CD4-positive, alpha-beta T cell treated with Interleukin-4 for 4 hours (primary cell): ENCODE data around the gene FIBIN.
"Not testable (repeated sequence)": the region's sequence is repeated elsewhere in the genome, so short reads cannot be mapped to it uniquely, and the experiment has no call there.

Source experiments
- DNase-seq: peaks from one replicate; pipeline ENCODE4 v3.0.0-alpha.2; 2020

Gene FIBIN

DNA sequence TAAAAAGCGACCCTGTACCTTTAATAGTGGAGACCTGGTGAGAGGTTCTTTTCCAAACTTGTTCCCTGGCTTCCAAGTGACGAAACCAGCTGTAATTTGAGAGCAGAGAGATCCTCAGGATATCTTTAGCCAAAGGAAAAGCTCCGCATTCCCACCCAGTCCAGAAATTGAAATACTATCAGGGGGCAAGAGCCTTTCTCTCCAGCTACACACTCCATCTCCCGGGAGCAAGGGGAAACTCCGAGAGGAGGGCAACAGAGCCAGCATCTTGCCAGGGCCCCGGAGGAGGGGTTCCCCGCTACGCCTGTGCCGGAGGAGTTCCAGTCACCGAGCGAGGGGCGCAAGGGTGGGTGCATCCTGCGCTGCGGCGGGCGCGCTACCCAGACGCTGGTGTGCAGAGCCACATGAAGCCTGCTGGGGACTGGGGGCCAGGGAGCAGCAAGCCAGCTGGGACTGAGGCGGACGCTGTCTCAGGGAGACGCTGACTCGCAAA lies at the start of gene FIBIN:
FIBIN (plus strand) TSS at position 148 of the 493 bp plus-strand sequence. CDS start 415 bp downstream, outside the sequence.
- DNase-seq = no peak

DNA sequence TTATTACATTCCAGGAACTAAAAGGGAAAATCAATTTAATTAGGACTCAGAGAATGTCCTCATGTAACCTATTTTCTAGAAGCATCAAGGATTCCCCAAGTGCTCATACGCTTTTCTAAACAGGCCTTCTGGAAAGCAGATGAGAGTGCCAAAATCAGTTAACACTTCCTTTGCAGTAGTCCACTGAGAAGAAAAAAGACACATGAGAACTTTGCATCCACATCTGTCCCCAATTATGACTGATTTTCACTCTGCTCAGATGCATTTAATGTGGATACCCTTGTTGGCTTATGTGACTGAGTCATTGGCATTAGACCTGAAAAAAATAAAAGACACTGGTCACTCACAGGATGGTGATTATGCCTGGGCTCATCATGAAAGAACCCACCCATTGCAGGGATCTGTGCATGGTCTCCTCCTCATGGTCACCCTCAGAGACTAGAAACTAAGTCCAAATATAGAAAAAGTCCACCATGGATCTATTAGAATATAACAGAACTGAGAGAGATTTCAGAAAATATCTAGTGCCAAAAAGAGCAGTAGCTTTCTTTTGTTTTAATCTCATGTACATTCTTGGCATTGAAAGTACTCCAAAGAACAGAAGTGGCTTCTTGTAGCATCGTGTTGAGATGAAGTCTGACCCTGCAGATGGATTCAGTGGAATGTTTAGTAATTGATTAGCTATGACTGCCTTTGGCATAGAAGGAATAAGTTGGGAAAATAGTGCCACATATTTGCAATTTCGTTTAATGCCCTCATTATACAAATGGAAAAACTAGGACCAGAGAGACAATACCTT lies 48.8 kb upstream of the FIBIN start:
- no peak for DNase-seq

DNA sequence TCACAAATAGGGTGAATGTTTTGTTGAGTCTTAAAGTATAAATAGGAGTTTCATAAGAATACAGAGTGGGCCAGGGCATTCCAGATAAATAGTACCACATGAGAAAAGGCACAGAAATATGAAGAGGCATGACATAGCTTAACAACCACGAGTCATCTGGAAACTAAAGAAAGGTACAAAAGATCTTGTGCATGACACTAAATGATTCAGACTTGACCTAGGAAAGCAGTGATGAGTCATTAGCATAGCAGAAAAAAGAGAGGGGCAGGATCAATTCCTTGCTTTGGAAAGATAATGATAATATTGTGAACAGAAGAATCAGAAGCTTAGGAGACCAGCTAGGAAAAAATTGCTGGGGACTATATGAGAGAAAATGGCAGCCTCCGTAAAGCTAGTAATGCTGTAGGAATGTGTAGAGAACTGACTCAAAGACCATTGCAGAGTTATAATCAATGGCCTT lies 47.6 kb upstream of the FIBIN start:
- DNase-seq = no peak

DNA sequence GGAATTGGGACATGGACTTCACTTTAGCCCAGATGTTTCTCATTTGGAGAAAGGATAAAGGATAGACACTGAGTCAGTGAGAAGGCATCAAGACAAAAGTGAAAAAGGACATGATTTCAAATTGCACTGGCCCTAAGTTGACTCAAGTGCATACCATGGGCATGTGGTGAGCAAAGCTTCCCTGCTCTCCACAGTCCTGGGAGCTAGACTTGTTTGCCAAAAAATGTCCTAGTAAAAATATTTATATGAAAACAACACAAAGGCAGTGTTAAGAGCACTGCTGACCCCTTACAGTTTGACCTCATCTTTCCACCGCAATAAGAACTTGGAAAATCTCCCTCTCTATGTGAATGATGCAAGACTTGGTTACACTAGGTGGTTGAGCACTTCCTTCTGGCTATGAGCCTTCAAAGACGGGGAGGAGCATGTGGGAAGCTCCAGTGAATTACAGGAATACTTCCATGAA lies 46.5 kb upstream of the FIBIN start:
- DNase-seq = no peak

DNA sequence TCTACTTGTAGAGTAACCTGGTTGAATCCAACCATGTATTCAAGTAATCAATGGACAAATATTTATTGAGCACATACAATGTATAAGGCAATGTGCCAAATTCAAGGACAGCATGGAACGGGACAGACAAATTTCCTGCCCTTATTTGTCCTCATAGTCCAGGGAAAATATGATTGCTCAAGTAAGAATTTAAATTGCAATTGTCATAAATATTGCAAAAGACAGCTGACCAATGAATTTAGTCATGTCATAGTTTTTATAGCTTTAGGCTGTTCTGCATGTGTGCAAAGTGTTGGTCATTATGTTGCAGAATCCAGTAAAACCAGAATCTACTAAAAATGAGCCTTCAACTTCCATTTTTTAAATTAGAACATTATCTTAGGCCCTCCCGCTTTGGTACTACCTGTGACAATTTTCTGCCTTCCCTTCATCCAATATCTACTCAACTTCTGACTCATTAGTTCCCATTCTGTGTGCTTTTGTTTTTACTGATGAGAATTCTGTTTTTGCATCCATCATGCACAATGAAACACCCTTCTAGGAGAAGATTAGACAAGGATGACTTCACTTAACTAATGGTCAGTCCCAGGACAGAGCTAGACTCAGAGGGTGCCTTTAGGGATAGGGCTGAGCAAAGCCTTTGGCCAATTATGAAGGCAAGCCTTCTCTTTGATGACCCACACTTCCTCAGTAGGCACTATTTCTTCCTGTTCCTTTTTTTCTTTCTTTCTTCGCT lies 45.8 kb upstream of the FIBIN start:
- no peak for DNase-seq

DNA sequence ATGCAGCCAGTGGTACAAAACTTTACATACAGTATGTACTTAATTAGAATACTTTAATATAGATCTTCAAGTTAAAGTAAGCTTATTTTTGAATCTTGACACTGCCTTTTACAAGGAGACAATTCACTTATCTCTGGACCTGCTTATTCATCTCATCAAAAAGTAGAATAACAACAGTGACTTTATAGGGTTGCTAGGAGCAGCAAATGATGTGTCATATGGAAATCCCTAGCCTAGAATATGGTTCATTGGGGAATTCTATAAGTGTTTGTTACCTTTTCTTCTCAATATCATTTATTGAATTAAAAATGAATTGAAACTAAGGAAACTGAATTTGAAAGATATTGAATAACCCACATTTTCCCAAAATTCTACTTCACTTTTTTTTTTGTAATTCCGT lies 45.0 kb upstream of the FIBIN start:
- DNase-seq = no peak

DNA sequence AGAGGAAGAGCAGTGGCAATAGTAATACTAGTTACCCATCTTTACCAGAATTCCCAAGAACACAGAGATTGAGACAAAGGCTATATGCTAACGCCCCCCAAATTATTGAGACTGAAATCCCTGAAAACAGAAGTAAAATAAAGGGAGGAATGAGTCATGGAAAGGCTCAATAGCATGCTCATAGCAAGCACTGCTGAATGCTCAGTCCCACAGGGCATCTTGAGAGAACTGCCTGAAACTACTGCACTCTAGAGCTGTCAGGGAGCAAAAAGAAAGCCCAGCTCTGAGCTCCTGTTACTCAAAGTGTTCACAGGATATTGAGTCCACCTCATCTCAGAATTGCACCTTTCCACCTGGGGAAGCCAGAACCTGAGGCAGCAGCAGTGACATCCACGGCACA lies 44.1 kb upstream of the FIBIN start:
- DNase-seq = no peak

DNA sequence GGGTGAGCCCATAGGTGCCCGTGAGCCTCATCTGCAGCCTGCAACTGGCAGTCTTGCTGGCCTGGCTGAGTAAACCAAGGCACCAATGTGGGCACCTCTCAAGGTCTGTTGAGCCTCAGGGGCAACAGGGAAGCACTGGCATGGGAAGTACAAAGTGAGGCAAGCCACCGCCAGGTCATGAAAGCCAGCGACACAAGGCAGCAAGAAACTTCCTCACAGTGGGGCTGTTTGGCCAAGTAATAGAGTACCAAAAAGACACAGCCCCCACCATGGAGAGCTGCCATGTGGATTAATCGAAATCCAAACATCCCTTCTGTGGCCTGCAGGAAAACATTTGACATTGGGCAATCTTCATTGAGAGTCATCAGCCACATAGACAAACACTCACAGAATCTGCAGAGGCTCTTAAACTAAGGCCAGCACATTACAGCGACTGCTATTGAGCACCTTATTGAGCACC lies 43.6 kb upstream of the FIBIN start:
- no peak for DNase-seq

DNA sequence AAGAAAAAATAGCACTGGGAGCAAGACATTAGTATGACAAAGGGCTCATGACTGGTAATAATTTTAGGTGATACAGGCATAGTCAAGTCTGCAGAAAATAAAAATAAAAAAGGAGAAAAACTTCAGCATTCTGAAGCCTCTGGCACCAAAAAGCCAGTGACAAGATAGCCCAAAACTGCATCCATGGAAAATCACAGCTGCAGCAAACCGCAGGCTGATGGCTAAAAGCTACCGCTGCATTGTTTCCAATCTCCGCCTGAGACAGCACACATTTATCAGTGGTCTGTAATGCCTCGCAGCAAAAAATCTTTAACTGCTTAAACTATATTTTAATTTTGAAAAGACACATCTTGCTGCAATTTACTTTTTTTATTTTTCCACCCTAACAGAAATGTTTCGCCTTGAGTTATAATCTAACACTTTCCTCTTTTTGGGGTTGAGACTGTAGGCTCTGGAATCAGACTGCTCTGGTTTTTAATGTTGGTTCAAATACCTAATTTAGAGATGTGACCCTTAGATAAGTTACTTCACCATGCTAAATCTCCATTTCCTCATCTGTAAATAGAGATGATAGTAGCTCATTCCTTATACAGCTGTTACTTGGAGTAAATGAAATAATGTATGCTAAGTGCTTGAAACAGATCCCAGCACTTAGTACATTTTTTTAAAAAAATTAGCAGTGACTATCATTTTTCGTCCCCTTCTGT lies 42.0 kb upstream of the FIBIN start:
- DNase-seq = no peak

DNA sequence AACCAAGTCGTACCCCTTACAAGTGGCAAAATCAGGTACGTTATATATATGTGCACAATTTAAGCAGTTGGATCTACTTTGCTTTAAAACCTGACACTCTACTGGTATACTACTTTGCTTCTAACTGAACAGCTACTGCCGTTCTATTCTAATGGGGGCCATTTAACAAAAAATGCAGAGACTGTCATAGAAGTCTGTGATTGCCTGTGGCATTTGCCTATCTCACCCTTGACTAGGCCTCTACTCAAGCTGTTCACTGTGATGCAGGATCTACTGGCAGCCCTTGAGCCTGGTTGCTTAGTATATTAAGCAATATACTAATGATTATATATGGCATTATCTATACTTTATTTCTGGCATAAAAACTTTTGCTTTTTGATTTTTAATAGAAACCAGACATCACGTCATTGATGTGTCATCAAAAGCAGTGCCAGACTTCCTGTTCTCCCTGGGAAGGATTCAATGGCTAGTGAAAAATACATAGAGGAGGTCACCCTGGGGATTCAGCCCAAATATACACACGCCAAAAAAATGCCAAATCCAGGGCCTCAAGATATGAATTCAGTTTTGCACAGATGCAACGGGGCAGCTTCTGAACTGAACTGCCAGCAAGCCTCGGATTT lies 40.0 kb upstream of the FIBIN start:
- DNase-seq = no peak

DNA sequence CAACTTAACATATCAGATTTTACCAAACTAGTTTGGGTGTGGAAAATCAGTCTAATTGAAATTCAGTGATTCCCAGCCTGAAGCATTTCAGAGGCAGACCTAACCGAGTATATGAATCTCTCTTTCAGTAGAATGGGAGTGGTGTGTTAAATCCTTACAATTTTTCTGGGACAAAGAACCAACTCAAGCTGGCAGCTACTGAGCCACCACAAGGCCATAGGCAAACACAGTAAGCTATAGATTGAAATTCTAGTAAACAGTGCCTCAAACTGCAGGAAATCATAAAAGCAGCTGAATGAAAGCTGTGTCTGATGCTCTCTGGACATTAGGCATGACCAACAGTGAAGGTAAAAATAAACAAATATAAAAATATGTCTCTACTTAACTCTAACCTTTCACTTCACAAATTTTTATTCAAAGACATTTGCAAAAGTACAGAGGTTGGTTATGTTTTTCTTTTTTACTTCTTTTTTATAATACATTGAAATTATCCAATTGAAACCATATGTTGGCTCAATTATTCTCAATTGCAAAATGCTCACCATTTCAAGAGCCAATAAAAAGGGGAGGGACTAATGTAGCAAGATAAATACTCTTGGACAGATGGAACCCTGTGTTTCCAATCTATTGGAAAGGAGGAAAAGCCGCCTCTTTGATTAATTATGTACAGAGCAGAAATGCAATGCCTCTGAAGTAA lies 35.8 kb upstream of the FIBIN start:
- no peak for DNase-seq

DNA sequence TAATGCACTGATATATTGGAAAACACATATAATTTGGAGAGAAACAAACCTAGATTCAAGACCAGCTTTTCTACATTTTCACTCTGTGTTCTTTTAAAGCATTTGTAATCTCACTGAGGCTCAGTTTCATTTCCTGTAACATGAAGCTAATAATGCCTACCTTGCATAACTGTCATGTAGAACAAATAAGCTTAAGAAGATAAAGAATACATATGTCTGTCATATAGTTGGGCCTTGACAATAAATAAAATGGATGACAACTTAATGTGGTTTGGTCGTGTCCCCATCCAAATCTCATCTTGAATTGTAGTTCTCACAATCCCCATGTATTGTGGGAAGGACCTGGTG lies 35.2 kb upstream of the FIBIN start:
- no peak for DNase-seq

DNA sequence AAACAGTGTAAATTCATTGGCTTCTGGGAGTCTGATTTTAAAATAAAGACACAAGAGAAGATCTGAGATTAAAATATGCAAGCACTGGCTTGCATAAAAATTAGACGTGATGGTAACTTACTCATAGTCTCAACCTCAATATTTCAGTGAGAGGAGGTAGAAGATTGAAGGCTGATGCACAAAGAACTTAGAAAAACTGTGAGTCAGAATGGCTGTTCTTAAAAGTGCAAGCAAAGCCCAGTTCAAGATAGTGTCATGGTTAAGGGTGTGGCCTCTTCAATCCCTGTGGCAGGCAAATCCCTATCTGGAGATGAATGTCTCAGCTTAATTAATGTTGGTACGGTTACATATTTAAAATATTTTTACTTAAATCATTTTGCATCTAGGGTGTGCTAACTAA lies 33.6 kb upstream of the FIBIN start:
- no peak for DNase-seq

DNA sequence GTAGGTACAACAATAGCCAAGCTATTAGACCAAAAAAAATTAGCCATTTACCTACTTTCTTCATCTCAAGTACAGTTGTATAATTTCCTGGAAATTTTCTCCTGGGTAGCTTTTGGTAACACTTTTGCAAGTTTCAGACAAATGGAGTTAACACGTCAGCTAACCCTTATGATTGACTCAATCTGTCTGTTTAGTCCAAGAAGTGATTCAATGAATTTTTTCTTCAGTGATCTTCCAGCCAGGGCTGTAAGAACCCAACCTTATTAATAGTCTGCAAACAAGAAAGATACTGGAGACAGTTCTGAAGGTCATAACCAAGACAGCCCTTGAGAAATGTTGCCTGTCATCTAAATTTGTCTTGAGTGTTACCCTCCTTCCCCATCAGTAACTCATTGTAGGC lies 30.1 kb upstream of the FIBIN start:
- no peak for DNase-seq

DNA sequence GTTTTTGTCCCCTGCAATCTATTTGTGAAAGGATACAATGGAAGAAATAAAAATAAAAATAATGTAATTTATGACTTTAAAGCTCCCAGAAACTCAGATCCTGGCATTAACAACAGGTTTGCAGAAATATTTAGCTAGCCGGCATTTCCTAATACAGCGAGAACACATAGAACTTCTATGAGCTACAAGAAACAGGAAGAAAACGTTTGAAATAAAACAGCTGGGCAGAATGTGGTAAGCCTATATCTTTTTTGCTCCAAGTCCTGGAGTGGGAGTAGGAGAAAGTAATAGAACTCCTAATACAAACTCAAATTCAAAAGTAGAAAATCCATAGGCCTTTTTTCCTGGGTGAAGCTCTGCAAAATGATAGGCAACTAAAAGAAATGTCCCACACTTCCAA lies 29.6 kb upstream of the FIBIN start:
- no peak for DNase-seq

DNA sequence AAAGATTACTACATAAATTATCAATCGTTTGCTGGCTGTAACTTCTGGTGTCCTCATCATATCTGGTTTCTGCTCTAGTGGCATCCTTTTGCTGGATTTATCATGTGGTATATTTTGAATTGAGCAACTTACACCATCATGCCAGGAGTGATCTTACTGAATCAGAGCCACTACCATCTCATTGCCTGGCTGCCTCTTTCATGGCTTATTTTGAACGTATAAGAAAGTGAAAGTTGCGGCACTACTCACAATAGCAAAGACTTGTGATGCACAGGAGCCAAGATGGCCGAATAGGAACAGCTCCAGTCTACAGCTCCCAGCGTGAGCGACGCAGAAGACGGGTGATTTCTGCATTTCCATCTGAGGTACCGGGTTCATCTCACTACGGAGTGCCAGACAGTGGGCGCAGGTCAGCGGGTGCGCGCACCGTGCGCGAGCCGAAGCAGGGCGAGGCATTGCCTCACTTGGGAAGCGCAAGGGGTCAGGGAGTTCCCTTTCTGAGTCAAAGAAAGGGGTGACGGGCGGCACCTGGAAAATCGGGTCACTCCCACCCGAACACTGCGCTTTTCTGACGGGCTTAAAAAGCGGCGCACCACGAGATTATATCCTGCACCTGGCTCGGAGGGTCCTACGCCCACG lies 28.9 kb upstream of the FIBIN start:
- DNase-seq = not testable (repeated sequence)

DNA sequence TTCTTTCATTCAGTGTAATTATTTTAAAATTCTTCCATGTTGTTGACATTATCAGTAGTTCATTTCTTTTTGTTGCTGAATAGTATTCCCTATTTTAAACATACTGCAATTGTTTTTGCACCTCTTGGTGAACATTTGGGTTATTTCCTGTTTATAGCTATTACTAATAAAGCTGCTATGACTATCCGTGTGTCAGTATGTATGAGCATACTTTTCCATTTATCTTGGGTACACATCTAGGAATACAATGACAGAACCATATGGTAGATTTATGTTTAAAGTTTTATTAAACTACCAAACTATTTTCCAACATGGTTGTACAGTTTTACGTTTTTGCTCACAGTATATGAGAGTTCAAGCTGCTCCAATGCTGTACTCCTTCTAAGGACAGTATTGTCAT lies 22.0 kb upstream of the FIBIN start:
- DNase-seq = no peak

DNA sequence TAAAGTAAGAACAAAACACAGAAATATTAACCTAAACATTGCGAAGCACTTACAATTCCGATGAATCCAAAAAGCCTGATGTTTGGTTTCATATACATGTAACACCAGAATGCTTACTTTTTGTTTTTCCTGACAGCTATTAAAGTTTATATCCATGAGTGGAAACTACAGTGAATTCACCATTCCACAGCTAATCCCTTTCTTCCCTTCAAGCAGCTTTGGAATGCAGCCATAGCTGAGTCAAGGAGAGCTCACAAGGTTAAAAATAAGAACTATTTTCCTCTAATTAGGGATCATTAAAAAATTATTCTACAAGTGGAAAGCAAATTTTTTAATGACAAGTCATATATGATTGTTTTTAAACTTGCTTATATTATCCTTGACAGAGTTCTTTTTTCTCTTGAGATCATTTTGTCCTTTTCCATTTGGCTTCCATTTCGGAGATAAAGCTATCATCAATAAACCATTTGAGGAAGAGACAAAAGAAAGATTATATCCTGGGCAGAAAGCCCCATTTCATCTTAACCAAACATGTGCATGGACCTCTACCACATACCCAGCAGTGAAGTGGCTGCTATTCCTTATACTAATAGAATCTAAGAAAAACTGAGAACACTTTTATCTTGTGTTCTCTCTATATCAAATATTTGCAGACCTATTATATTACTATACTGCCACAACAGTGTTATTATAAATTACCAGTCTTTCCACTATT lies 19.7 kb upstream of the FIBIN start:
- DNase-seq = no peak

DNA sequence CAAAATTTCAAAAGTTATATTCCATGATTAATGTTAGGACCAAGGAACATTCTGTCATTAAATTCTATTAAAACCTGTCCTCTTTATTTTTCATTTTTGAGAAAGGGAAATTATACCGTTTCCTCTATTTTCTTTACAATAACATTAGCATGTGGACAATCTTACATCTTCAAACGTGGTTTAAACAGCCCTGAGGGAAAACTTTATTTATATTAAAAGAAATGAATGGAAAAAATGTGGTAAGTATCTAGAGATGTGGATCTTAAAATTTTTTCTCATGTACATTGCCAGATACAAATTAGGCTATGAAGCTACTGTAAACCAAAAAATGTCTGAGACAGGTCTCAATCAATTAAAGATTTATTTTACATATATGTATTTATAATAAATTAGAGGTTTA lies 18.9 kb upstream of the FIBIN start:
- no peak for DNase-seq

DNA sequence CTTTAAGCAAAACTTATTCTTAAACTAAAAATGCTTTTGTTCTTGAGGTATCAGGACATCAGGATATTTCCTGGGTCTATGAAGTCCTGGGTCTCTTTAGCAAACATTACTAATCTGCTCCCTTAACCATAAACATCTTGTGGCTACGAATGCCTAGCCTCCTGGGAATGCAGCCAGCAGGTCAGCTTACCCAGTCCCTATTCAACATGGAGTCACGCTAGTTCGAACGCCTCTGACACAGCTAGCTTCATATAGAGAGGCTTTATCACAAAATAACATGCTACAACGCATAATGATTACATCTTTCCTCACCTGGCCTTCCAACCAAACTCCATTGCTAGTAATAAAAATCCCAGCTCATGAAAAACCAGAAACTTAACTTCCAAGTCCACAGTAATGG lies 17.5 kb upstream of the FIBIN start:
- no peak for DNase-seq

DNA sequence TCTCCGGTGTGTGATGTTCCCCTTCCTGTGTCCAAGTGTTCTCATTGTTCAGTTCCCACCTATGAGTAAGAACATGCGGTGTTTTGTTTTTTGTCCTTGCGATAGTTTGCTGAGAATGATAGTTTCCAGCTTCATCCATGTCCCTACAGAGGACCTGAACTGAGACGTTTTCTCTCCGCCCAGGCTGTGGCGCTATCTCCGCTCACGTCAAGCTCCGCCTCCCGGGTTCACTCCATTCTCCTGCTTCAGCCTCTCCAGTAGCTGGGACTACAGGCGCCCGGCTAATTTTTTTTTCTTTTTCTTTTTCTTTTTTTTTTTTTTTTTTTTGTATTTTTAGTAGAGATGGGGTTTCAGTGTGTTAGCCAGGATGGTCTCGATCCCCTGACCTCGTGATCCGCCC lies 16.7 kb upstream of the FIBIN start:
- DNase-seq = not testable (repeated sequence)
